AG10803 (cell line): ENCODE results near the gene TSKS.

ENCODE experiments used
- DNase-seq: peaks from one replicate; pipeline ENCODE4 v3.0.0; 2010; ENCODE audit warnings: low read depth
- H3K4me3 ChIP-seq: 2 replicates; pipeline ENCODE4 v1.5.1; 2011; ENCODE audit warnings: mild to moderate bottlenecking, low read length, control low read depth
- CTCF ChIP-seq: conservative IDR thresholded peaks from 2 replicates; pipeline ENCODE4 v1.5.1; 2011; ENCODE audit warnings: mild to moderate bottlenecking, low read length, control low read depth, inconsistent platforms

TSKS gene

GRCh38 chr19:49690079-49690655 is 72.9 kb downstream of the TSKS start:
- TF ChIP-seq CTCF: no peak
- DNase-seq: no peak
- H3K4me3 ChIP-seq: peak overlapping the region; percentile 65
